IMR-90 (cell line): Measurements from ENCODE around the gene TCTA. TPM values are rescaled to one million over a fixed set of nuclear protein-coding genes. Genes with fewer than 3 reads are reported as not detected.

ENCODE experiments used
- ATAC-seq: fragments of 200-7000 bp; cut with Tn5 transposase; 2 replicates; pipeline ENCODE4 v1.9.1; 2020; ENCODE audit warnings: low read depth, mild to moderate bottlenecking, moderate library complexity
- BruUV-seq: library from RNA; stranded (reverse); fragments of 400-500 nt; replicated peaks from 2 replicates; lab custom pipeline; 2021; lab: Mats Ljungman, UMichigan
- CTCF ChIA-PET: fragments of 300-600 bp; formaldehyde crosslinking; extraction: SDS; loops from one replicate; lab custom pipeline; 2021; ENCODE audit warnings: antibody characterized with exemption; lab: Yijun Ruan, JAX
- POLR2A ChIA-PET: fragments of 300-600 bp; sonication (Branson Sonifier 250); formaldehyde crosslinking; loops from one replicate; lab custom pipeline; 2022; ENCODE audit warnings: antibody characterized with exemption; ENCODE audit not compliant: unreplicated experiment; lab: Charles Lee
- DNase-seq: peaks from one replicate; pipeline ENCODE4 v3.0.0; 2013
- H2AFZ ChIP-seq: replicated peaks from 2 replicates; pipeline ENCODE3; 2013; ENCODE audit warnings: low read length, mild to moderate bottlenecking; ENCODE audit not compliant: poor library complexity
- H2AK5ac ChIP-seq: 2 replicates; pipeline ENCODE4 v1.6.1; 2013; ENCODE audit warnings: low read depth, low read length, inconsistent platforms
- H2AK9ac ChIP-seq: replicated peaks from 2 replicates; pipeline ENCODE3; 2013; ENCODE audit warnings: mild to moderate bottlenecking, low read depth, low read length, moderate library complexity; ENCODE audit not compliant: poor library complexity
- H2BK120ac ChIP-seq: 2 replicates; pipeline ENCODE4 v1.6.1; 2013; ENCODE audit warnings: low read depth, low read length, inconsistent platforms
- H2BK15ac ChIP-seq: 3 replicates; pipeline ENCODE4 v1.6.1; 2013; ENCODE audit warnings: low read depth, low read length, inconsistent platforms
- H2BK20ac ChIP-seq: 2 replicates; pipeline ENCODE4 v1.6.1; 2013; ENCODE audit warnings: low read depth, mild to moderate bottlenecking, inconsistent platforms, low read length, moderate library complexity
- H2BK5ac ChIP-seq: 2 replicates; pipeline ENCODE4 v1.6.1; 2013; ENCODE audit warnings: mild to moderate bottlenecking, low read depth, low read length, inconsistent platforms; ENCODE audit not compliant: poor library complexity, severe bottlenecking
- H3K14ac ChIP-seq: replicated peaks from 2 replicates; pipeline ENCODE4 v1.6.1; 2013; ENCODE audit warnings: low read depth, low read length, inconsistent platforms
- H3K18ac ChIP-seq: 2 replicates; pipeline ENCODE4 v1.6.1; 2013; ENCODE audit warnings: low read depth, low read length, control low read depth
- H3K23ac ChIP-seq: 2 replicates; pipeline ENCODE4 v1.6.1; 2013; ENCODE audit warnings: low read depth, low read length, inconsistent platforms
- H3K27ac ChIP-seq: 2 replicates; pipeline ENCODE4 v1.5.1; 2013; ENCODE audit warnings: mild to moderate bottlenecking, control low read depth, low read length; ENCODE audit not compliant: insufficient read depth
- H3K27me3 ChIP-seq: 2 replicates; pipeline ENCODE4 v1.6.1; 2013; ENCODE audit warnings: low read length; ENCODE audit not compliant: control insufficient read depth, insufficient read depth
- H3K36me3 ChIP-seq: 2 replicates; pipeline ENCODE4 v1.6.1; 2013; ENCODE audit warnings: low read length, mixed read lengths; ENCODE audit not compliant: control insufficient read depth, insufficient read depth
- H3K4ac ChIP-seq: 2 replicates; pipeline ENCODE4 v1.6.1; 2013; ENCODE audit warnings: low read depth, low read length, inconsistent platforms
- H3K4me1 ChIP-seq: 2 replicates; pipeline ENCODE4 v1.6.1; 2013; ENCODE audit warnings: low read length, mixed read lengths; ENCODE audit not compliant: control insufficient read depth, insufficient read depth
- H3K4me2 ChIP-seq: 2 replicates; pipeline ENCODE4 v1.6.1; 2013; ENCODE audit warnings: low read depth, mild to moderate bottlenecking, control low read depth, low read length, moderate library complexity
- H3K4me3 ChIP-seq: 2 replicates; pipeline ENCODE4 v1.5.1; 2013; ENCODE audit warnings: low read depth, mild to moderate bottlenecking, control low read depth, low read length, moderate library complexity; ENCODE audit not compliant: insufficient read depth
- H3K56ac ChIP-seq: 2 replicates; pipeline ENCODE4 v1.6.1; 2013; ENCODE audit warnings: low read length, inconsistent platforms; ENCODE audit not compliant: insufficient read depth; ENCODE audit errors: extremely low read depth
- H3K79me1 ChIP-seq, 2 experiments: 2 replicates each; pipeline ENCODE4 v1.6.1; 2013; ENCODE audit warnings: low read length in 2 of 2, inconsistent platforms in 1 of 2, low read depth in 1 of 2
- H3K9ac ChIP-seq: 2 replicates; pipeline ENCODE4 v1.6.1; 2013; ENCODE audit warnings: low read depth, low read length, control low read depth
- H3K9me1 ChIP-seq: 2 replicates; pipeline ENCODE4 v1.6.1; 2013; ENCODE audit warnings: low read length, inconsistent platforms; ENCODE audit not compliant: insufficient read depth
- H3K9me3 ChIP-seq: 2 replicates; pipeline ENCODE4 v1.6.1; 2013; ENCODE audit warnings: low read length; ENCODE audit not compliant: control insufficient read depth, insufficient read depth
- H4K20me1 ChIP-seq: 2 replicates; pipeline ENCODE4 v1.6.1; 2013; ENCODE audit warnings: low read length, inconsistent platforms; ENCODE audit not compliant: insufficient read depth
- H4K5ac ChIP-seq: 2 replicates; pipeline ENCODE4 v1.6.1; 2013; ENCODE audit warnings: mild to moderate bottlenecking, low read depth, low read length, control low read depth
- H4K8ac ChIP-seq, 2 experiments: 2 replicates each; pipeline ENCODE4 v1.6.1; 2013; ENCODE audit warnings: low read depth in 2 of 2, low read length in 2 of 2, control low read depth in 1 of 2, inconsistent platforms in 1 of 2
- H4K91ac ChIP-seq: 2 replicates; pipeline ENCODE4 v1.6.1; 2013; ENCODE audit warnings: low read depth, low read length, inconsistent platforms; ENCODE audit not compliant: insufficient read depth
- BHLHE40 ChIP-seq: fragments of 150-350 bp; IDR thresholded peaks from 2 replicates; pipeline ENCODE4 v1.6.1; 2016; ENCODE audit warnings: mild to moderate bottlenecking, low read depth, low read length
- CEBPB ChIP-seq: IDR thresholded peaks from 2 replicates; pipeline ENCODE4 v1.6.1; 2012; ENCODE audit warnings: low read depth, low read length, improper control_type of control experiment
- CHD1 ChIP-seq: IDR thresholded peaks from 2 replicates; pipeline ENCODE4 v1.6.1; 2012; ENCODE audit warnings: low read depth, low read length, improper control_type of control experiment
- FOS ChIP-seq: fragments of 150-350 bp; IDR thresholded peaks from 2 replicates; pipeline ENCODE4 v1.6.1; 2016; ENCODE audit warnings: low read depth, low read length
- MAFK ChIP-seq: IDR thresholded peaks from 2 replicates; pipeline ENCODE4 v1.6.1; 2012; ENCODE audit warnings: low read depth, low read length, improper control_type of control experiment
- MAZ ChIP-seq: IDR thresholded peaks from 2 replicates; pipeline ENCODE4 v1.6.1; 2012; ENCODE audit warnings: low read depth, mild to moderate bottlenecking, low read length, improper control_type of control experiment, moderate library complexity, borderline replicate concordance
- MXI1 ChIP-seq: IDR thresholded peaks from 2 replicates; pipeline ENCODE4 v1.6.1; 2012; ENCODE audit warnings: low read depth, mild to moderate bottlenecking, low read length, moderate library complexity, borderline replicate concordance
- NFE2L2 ChIP-seq: fragments of 150-350 bp; IDR thresholded peaks from 2 replicates; pipeline ENCODE4 v1.6.1; 2016; ENCODE audit warnings: low read depth, mild to moderate bottlenecking, low read length
- POLR2A ChIP-seq: IDR thresholded peaks from 2 replicates; pipeline ENCODE4 v1.6.1; 2012; ENCODE audit warnings: mild to moderate bottlenecking, low read depth, low read length
- RAD21 ChIP-seq: IDR thresholded peaks from 2 replicates; pipeline ENCODE4 v1.6.1; 2012; ENCODE audit warnings: low read length, improper control_type of control experiment
- RCOR1 ChIP-seq: IDR thresholded peaks from 2 replicates; pipeline ENCODE4 v1.6.1; 2012; ENCODE audit warnings: mild to moderate bottlenecking, low read length, improper control_type of control experiment; ENCODE audit not compliant: insufficient replicate concordance
- RFX5 ChIP-seq: IDR thresholded peaks from 2 replicates; pipeline ENCODE4 v1.8.0; 2012; ENCODE audit warnings: low read depth, mild to moderate bottlenecking, low read length, moderate library complexity
- SMC3 ChIP-seq: fragments of 150-350 bp; IDR thresholded peaks from 2 replicates; pipeline ENCODE4 v1.6.1; 2016; ENCODE audit warnings: low read depth, mild to moderate bottlenecking, antibody characterized with exemption, low read length, moderate library complexity
- WGBS, 2 experiments: methylation state at CpG; one replicate each; pipeline versions ENCODE4 v1.1.5 to v1.1.7; 2013; ENCODE audit warnings: missing lambda C conversion rate in 2 of 2; ENCODE audit not compliant: insufficient read length in 1 of 2; ENCODE audit errors: extremely low coverage in 2 of 2; 5-methylcytosine and 5-hydroxymethylcytosine counted together
- dilution Hi-C: fragments of 300-500 bp; cut with HindIII; formaldehyde crosslinking; loops from one replicate; pipeline ENCODE4 v1.14.3; 2018; ENCODE audit warnings: low sequenced_read_pairs; ENCODE audit not compliant: unreplicated experiment
- in situ Hi-C: fragments of 300-500 bp; cut with MboI; formaldehyde crosslinking; loops from 3 replicates; pipeline ENCODE4 v1.14.3; 2019; ENCODE audit warnings: low sequenced_read_pairs, inconsistent platforms, mixed read lengths
- intact Hi-C: fragments of 100-400 bp; cut with micrococcal nuclease; formaldehyde crosslinking; loops from 2 replicates; pipeline ENCODE4 v1.10.0; 2022
- polyA plus RNA-seq, 3 experiments: library from polyadenylated mRNA; depleted of rRNA; stranded (reverse); fragments of >200 nt; gene quantifications; 2 replicates each; pipeline ENCODE4 v1.2.3, GENCODE V29; 2012; ENCODE audit warnings: low replicate concordance in 1 of 3
- total RNA-seq: library from RNA; depleted of rRNA; stranded (reverse); fragments of >200 nt; gene quantifications from 2 replicates; pipeline ENCODE4 v1.2.3, GENCODE V29; 2012
- TF ChIP-seq, protein P1 (sequence below): conservative IDR thresholded peaks from 2 replicates; pipeline ENCODE4 v1.5.1; 2012; ENCODE audit warnings: mild to moderate bottlenecking, low read depth, low read length, improper control_type of control experiment
- TF ChIP-seq, protein P2 (sequence below): fragments of 150-350 bp; IDR thresholded peaks from 2 replicates; pipeline ENCODE4 v1.6.1; 2016; ENCODE audit warnings: low read depth, mild to moderate bottlenecking, low read length, moderate library complexity, borderline replicate concordance
- TF ChIP-seq, protein P3 (sequence below): fragments of 150-350 bp; IDR thresholded peaks from 2 replicates; pipeline ENCODE4 v1.6.1; 2017; ENCODE audit warnings: mild to moderate bottlenecking, antibody characterized with exemption, low read length, low read depth

TCTA gene
- total and polyA plus RNA-seq, 2 of the 4 experiments (the other 2 are of a cell fraction) = 15.1 to 46.6 TPM

DNA sequence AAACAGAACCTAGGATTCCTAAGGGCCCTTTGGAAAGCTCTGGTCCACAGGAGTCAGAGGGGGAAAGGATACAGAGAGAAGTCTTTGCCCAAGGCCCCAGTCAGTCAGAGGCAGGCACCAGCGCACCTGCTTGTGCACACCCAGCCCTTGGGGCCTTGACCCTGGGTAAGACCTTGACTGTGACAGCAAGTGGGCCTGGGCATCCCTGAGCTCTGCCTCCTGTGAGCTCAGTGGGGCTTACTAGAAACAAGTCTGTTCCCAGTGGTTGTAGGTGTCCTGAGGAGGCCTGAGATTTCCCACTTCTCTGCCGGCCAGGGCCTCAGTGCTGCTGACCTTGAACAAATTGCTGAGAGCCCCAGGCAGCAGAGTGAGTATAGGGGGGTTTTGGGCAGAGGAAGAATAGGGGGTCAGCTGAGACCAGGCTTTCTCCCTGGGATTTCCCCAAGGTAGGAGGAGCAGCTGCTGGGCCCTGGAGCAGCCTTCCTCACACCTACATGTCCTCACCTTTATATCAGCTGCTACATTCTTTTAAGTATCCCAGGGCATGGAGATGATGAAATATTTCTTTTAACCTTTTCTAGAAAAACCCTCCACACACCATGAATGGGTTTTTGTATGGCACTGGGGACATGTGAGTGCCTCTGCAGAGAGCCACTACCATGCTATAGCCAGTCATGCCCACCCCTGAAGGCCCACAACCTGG, 48.1 kb downstream of the TCTA start:
- no peak for DNase-seq
- in situ Hi-C loops = no loop called here

More for the DNA sequence above, 48.1 kb downstream of the TCTA start:
- BruUV-seq = no TSS peak
- no peak overlapping the region; the same call in 1 of the 2 replicates for H2AK5ac ChIP-seq
- no peak overlapping the region for H4K5ac ChIP-seq
- H3K23ac ChIP-seq = no peak overlapping the region
- no peaks in the 10 kb centered on the region for H3K36me3 ChIP-seq
- no peak overlapping the region for H3K18ac ChIP-seq
- no peak for TF ChIP-seq CEBPB
- TF ChIP-seq RAD21 = no peak
- no peak for TF ChIP-seq NFE2L2
- no peak for TF ChIP-seq FOS
- no peak for TF ChIP-seq MAZ
- TF ChIP-seq, protein P1, sequence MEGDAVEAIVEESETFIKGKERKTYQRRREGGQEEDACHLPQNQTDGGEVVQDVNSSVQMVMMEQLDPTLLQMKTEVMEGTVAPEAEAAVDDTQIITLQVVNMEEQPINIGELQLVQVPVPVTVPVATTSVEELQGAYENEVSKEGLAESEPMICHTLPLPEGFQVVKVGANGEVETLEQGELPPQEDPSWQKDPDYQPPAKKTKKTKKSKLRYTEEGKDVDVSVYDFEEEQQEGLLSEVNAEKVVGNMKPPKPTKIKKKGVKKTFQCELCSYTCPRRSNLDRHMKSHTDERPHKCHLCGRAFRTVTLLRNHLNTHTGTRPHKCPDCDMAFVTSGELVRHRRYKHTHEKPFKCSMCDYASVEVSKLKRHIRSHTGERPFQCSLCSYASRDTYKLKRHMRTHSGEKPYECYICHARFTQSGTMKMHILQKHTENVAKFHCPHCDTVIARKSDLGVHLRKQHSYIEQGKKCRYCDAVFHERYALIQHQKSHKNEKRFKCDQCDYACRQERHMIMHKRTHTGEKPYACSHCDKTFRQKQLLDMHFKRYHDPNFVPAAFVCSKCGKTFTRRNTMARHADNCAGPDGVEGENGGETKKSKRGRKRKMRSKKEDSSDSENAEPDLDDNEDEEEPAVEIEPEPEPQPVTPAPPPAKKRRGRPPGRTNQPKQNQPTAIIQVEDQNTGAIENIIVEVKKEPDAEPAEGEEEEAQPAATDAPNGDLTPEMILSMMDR = no peak
- no peak for TF ChIP-seq POLR2A
- no peak for TF ChIP-seq BHLHE40
- TF ChIP-seq RCOR1 = no peak
- TF ChIP-seq SMC3 = no peak
- TF ChIP-seq MAFK = no peak
- TF ChIP-seq MXI1 = no peak
- no peak for TF ChIP-seq RFX5
- TF ChIP-seq, protein P2, sequence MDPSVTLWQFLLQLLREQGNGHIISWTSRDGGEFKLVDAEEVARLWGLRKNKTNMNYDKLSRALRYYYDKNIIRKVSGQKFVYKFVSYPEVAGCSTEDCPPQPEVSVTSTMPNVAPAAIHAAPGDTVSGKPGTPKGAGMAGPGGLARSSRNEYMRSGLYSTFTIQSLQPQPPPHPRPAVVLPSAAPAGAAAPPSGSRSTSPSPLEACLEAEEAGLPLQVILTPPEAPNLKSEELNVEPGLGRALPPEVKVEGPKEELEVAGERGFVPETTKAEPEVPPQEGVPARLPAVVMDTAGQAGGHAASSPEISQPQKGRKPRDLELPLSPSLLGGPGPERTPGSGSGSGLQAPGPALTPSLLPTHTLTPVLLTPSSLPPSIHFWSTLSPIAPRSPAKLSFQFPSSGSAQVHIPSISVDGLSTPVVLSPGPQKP = no peak
- no peak for TF ChIP-seq CHD1
- TF ChIP-seq, protein P3, sequence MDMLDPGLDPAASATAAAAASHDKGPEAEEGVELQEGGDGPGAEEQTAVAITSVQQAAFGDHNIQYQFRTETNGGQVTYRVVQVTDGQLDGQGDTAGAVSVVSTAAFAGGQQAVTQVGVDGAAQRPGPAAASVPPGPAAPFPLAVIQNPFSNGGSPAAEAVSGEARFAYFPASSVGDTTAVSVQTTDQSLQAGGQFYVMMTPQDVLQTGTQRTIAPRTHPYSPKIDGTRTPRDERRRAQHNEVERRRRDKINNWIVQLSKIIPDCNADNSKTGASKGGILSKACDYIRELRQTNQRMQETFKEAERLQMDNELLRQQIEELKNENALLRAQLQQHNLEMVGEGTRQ = no peak
- H2AFZ ChIP-seq = no peak overlapping the region
- no peak overlapping the region for H2BK120ac ChIP-seq
- H3K14ac ChIP-seq = no peak overlapping the region
- H4K20me1 ChIP-seq = no peaks in the 10 kb centered on the region
- H3K4ac ChIP-seq = peak overlapping the region; percentile 18; the same call in 1 of the 2 replicates
- H3K9me1 ChIP-seq = peaks cover 22% of the 10 kb centered on the region
- ChIA-PET CTCF (no interaction called here), POLR2A (no interaction called here)
- no peak overlapping the region for H2AK9ac ChIP-seq
- no peak overlapping the region for H2BK20ac ChIP-seq
- no peaks in the 10 kb centered on the region for H3K27me3 ChIP-seq
- no peaks in the 10 kb centered on the region for H3K9me3 ChIP-seq
- no CpG with 5 or more reads among the region's 2 CpGs for WGBS, 2 experiments
- ATAC-seq = no peak
- H3K4me3 ChIP-seq = no peak overlapping the region
- no peak overlapping the region for H3K27ac ChIP-seq
- H3K79me1 ChIP-seq = no peaks in the 10 kb centered on the region
- no peak overlapping the region for H2BK5ac ChIP-seq
- H3K9ac ChIP-seq = no peak overlapping the region
- dilution Hi-C loops (no loop called here), intact Hi-C loops (no loop called here)
- H4K8ac ChIP-seq = no peak overlapping the region
- H3K56ac ChIP-seq = no peak overlapping the region
- no peak overlapping the region for H2BK15ac ChIP-seq
- H3K4me1 ChIP-seq = peaks cover 23% of the 10 kb centered on the region
- H3K4me2 ChIP-seq = no peak overlapping the region
- H4K91ac ChIP-seq = no peak overlapping the region
